Transverse colon (tissue), 4 donors: Measurements from ENCODE around the gene GLB1L2. TPM values are rescaled to one million over a fixed set of nuclear protein-coding genes. Genes with fewer than 3 reads are reported as not detected.

Experiments
- DNase-seq: peaks from one replicate; pipeline ENCODE4 v3.0.0-alpha.2; 2019
- H3K27ac ChIP-seq, 4 donors: fragments of 200-600 bp; sonication (generic); 2 replicates each; pipeline ENCODE4 v1.5.1; 2016 to 2018; ENCODE audit warnings: inconsistent platforms in 4 of 4
- H3K27me3 ChIP-seq: fragments of 200-600 bp; sonication (generic); 2 replicates; pipeline ENCODE4 v1.5.1; 2017; ENCODE audit warnings: inconsistent platforms
- H3K36me3 ChIP-seq, 4 donors: fragments of 200-600 bp; sonication (generic); 2 replicates each; pipeline ENCODE4 v1.5.1; 2017 to 2019; ENCODE audit warnings: inconsistent platforms in 4 of 4
- H3K4me1 ChIP-seq, 4 donors: fragments of 200-600 bp; sonication (generic); 2 replicates each; pipeline ENCODE4 v1.5.1; 2017 to 2020; ENCODE audit warnings: inconsistent platforms in 4 of 4
- H3K4me3 ChIP-seq, 4 donors: fragments of 200-600 bp; sonication (generic); 1 replicate in 1 of 4; 2 replicates in 3 of 4; pipeline versions ENCODE4 v1.5.1 to v1.6.1; 2017 to 2019; ENCODE audit warnings: inconsistent platforms in 4 of 4
- H3K9me3 ChIP-seq, 2 donors: fragments of 200-600 bp; sonication (generic); 2 replicates each; pipeline ENCODE4 v1.5.1; 2017 to 2019; ENCODE audit warnings: inconsistent platforms in 2 of 2
- EP300 ChIP-seq: sonication (generic); formaldehyde crosslinking; IDR thresholded peaks from one replicate; pipeline ENCODE4 v1.6.1; 2017; ENCODE audit warnings: antibody characterized with exemption, low read depth
- POLR2A ChIP-seq: fragments of 450-650 bp; IDR thresholded peaks from one replicate; pipeline ENCODE4 v1.6.1; 2016; ENCODE audit warnings: antibody characterized with exemption, mild to moderate bottlenecking, moderate library complexity
- POLR2AphosphoS5 ChIP-seq, 3 donors: sonication (generic); formaldehyde crosslinking; IDR thresholded peaks; one replicate each; pipeline ENCODE4 v1.6.1; 2016; ENCODE audit warnings: antibody characterized with exemption in 3 of 3
- WGBS, 2 donors: methylation state at CpG; one replicate each; pipeline ENCODE4 v1.1.5; 2018; ENCODE audit warnings: low coverage in 1 of 2; 5-methylcytosine and 5-hydroxymethylcytosine counted together
- in situ Hi-C, 4 donors: fragments of 200-750 bp; cut with MboI; loops; one replicate each; pipeline versions ENCODE4 v1.15.0 to v1.15.1; 2017; ENCODE audit warnings: low sequenced_read_pairs in 3 of 4, low pct_ligation_motif_present in 1 of 4, low pct_unique_long_range_greater_than_20kb in 1 of 4
- intact Hi-C: fragments of 100-400 bp; cut with DNase I; formaldehyde crosslinking; loops from one replicate; pipeline ENCODE4 v1.15.1; 2023; ENCODE audit warnings: low total_unique reads
- total RNA-seq, 4 donors: library from RNA; depleted of rRNA; stranded (reverse); fragments of >200 nt; gene quantifications; one replicate each; pipeline ENCODE4 v1.1.0, GENCODE V29; 2016
- TF ChIP-seq, protein P1 (sequence below), 5 experiments: fragments of 200-600 bp in 3 of 5; fragments of 450-650 bp in 2 of 5; sonication (generic) in 3 of 5; IDR thresholded peaks; 1 replicate in 2 of 5; 2 replicates in 3 of 5; pipeline ENCODE4 v1.5.1; 2016 to 2017; ENCODE audit warnings: antibody characterized with exemption in 5 of 5, inconsistent platforms in 3 of 5, mild to moderate bottlenecking in 2 of 5, moderate library complexity in 1 of 5

GLB1L2 gene
- total RNA-seq, 4 donors from 2014 or later: 26.2 to 39.5 (median 35.3) TPM

DNA sequence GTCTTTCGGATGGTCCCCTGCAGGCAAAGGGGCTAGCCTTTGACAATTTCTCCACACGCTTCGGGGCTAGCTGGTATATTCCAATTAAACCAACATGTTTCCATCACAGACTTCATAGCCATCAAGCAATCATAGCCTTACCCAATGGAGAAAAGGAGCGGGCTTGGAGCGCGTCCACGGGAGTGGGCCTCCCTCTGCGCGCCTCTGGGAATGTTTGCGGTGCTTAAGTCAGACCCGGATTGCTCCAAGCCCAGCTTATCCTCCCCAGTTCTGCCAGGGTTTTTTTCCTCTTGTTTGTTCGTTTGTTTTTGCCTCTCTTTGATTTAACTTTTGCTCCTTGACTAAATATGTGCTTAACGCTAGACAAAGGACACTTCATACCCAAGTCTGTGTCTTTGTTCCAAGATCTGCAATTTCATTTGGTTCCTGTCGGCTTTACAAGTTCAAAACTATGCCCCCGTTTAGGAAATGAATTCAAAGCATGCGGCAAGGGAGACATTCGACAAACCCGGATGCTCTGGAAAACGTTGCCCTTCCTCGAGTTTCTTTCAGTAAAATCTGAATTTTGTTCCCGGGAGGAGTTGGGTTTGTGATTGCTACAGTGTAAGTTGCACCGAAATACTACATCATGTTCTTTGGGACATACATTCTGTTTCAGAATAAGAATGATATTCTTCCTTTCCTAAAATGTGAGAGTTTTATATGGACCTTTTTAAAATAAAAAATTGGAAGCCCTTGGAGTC is 1.0 kb upstream of the GLB1L2 start:
- Histone ChIP-seq H3K4me1 (peaks cover 9 to 25% (median 20%) of the 10 kb centered on the region in 4 donors), H3K27ac (peak overlapping the region; percentile 37 to 74 (median 63)), H3K9me3 (no peaks in the 10 kb centered on the region), H3K4me3 (peak overlapping the region in 3 of 4 donors; percentile 26 to 81 (median 64)), H3K27me3 (peaks cover 6% of the 10 kb centered on the region), H3K36me3 (no peaks in the 10 kb centered on the region)
- DNase-seq: no peak
- WGBS, 2 donors: 44% methylated on average over 4 to 22 of the region's 22 CpGs
- TF ChIP-seq, protein P1, sequence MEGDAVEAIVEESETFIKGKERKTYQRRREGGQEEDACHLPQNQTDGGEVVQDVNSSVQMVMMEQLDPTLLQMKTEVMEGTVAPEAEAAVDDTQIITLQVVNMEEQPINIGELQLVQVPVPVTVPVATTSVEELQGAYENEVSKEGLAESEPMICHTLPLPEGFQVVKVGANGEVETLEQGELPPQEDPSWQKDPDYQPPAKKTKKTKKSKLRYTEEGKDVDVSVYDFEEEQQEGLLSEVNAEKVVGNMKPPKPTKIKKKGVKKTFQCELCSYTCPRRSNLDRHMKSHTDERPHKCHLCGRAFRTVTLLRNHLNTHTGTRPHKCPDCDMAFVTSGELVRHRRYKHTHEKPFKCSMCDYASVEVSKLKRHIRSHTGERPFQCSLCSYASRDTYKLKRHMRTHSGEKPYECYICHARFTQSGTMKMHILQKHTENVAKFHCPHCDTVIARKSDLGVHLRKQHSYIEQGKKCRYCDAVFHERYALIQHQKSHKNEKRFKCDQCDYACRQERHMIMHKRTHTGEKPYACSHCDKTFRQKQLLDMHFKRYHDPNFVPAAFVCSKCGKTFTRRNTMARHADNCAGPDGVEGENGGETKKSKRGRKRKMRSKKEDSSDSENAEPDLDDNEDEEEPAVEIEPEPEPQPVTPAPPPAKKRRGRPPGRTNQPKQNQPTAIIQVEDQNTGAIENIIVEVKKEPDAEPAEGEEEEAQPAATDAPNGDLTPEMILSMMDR (IDR thresholded peaks at IDR 0.05): no peak
- TF ChIP-seq POLR2A (no peak), POLR2AphosphoS5 (IDR thresholded peaks at IDR 0.05) (no peak), EP300 (no peak)
- in situ Hi-C loops: no loop called here
- intact Hi-C loops: no loop called here

DNA sequence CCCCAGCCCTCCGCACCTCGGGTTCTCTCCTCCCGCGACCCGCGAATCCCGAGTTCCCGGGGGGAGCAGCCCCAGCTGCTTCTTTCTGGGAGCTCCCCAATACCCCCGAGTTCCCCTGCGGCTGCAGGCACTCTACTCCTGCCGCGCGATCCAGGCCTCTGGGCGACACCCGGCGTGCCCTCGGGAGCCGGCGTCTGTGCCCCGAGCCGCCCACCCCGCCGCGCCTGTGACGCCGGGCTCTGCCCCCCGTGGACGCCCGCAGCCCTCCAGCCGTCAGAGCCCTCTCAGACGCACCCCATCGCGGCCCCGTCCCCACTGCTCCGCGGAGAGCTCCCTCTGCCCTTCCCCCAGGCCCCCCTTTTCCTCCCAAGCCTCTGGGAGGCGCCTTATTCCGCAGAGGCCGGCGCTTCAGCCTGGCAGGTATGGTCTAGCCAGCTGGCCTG is 422 bp downstream of the GLB1L2 start:
- in situ Hi-C loops (no loop called here), intact Hi-C loops (no loop called here)
- peaks cover 9 to 25% (median 20%) of the 10 kb centered on the region in 4 donors for H3K4me1 ChIP-seq
- peaks cover 6% of the 10 kb centered on the region for H3K27me3 ChIP-seq
- 3% methylated on average over 36 of the region's 40 CpGs; no CpG with 5 or more reads in 1 of the 2 donors for WGBS, 2 donors
- peak overlapping the region; percentile 36 to 81 (median 70) for H3K27ac ChIP-seq
- no peaks in the 10 kb centered on the region for H3K9me3 ChIP-seq
- H3K4me3 ChIP-seq: peak overlapping the region; percentile 60 to 81 (median 68)
- H3K36me3 ChIP-seq: no peaks in the 10 kb centered on the region
- peak; percentile 53 for DNase-seq
- TF ChIP-seq POLR2A (no peak), EP300 (no peak), POLR2AphosphoS5 (IDR thresholded peaks at IDR 0.05) (no peak)
- TF ChIP-seq, protein P1 (IDR thresholded peaks at IDR 0.05): peak in 1 of 5 experiments; percentile 3

DNA sequence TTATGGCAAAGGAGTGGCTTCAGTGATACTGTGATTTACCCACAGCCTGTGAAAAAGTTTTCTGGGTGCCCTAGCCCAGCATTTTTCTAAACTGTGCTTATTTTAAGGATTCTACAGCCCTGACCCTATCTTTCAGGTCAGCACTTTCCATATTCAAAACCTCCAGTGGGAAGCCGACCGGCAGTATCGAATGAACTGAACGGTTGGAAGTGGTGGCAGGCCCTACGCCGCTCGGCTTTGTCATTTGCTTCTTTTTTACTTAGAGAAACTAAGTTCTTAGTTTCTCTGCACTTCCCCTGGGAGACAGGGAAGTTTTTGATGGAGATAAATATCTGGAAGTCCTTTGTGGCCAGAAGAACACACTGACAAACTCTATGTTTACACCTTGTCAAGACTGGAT is 994 bp downstream of the GLB1L2 start:
- Histone ChIP-seq H3K36me3 (no peaks in the 10 kb centered on the region), H3K4me3 (peak overlapping the region in 3 of 4 donors; percentile 60 to 81 (median 64)), H3K27me3 (peaks cover 6% of the 10 kb centered on the region), H3K9me3 (no peaks in the 10 kb centered on the region), H3K4me1 (peaks cover 9 to 25% (median 20%) of the 10 kb centered on the region in 4 donors), H3K27ac (peak overlapping the region in 2 of 4 donors; percentile 66 to 73)
- WGBS, 2 donors: 74 to 88% methylated on average over 7 of the region's 7 CpGs
- no peak for TF ChIP-seq POLR2A
- TF ChIP-seq, protein P1 (IDR thresholded peaks at IDR 0.05): no peak
- no peak for TF ChIP-seq EP300
- TF ChIP-seq POLR2AphosphoS5 (IDR thresholded peaks at IDR 0.05): no peak
- in situ Hi-C loops (no loop called here), intact Hi-C loops (no loop called here)
- DNase-seq: no peak

DNA sequence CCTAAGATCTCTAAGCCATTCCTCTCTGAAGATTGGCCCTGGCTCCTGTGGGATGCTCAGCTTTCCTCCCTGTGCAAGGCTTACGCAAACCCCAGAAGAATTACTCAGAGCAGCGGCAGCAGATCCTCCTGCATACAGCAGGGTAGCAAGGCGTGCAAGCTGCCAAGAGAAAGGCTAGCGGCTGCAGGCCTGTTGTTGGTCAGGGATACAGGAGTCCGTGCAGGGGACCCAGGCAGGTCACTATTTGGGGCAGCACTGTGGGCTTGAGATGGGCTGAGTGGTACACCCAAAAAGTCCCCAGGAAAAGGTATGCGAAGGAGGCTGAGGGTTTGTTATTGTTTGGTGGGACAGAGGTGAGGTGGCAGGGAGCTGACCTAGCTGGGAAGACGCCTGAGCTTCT is 1.5 kb downstream of the GLB1L2 start:
- intact Hi-C loops: no loop called here
- no peaks in the 10 kb centered on the region for H3K9me3 ChIP-seq
- H3K36me3 ChIP-seq: no peaks in the 10 kb centered on the region
- TF ChIP-seq EP300: no peak
- TF ChIP-seq POLR2AphosphoS5 (IDR thresholded peaks at IDR 0.05): no peak
- TF ChIP-seq, protein P1 (IDR thresholded peaks at IDR 0.05): no peak
- TF ChIP-seq POLR2A: no peak
- H3K4me3 ChIP-seq: no peak overlapping the region
- DNase-seq: no peak
- H3K27ac ChIP-seq: no peak overlapping the region
- H3K4me1 ChIP-seq: peaks cover 9 to 25% (median 20%) of the 10 kb centered on the region in 4 donors
- 78% methylated on average over 7 of the region's 7 CpGs; no CpG with 5 or more reads in 1 of the 2 donors for WGBS, 2 donors
- H3K27me3 ChIP-seq: peaks cover 6% of the 10 kb centered on the region
- in situ Hi-C loops: no loop called here
